Measurements from ENCODE around the gene F2.

The F2 gene

GRCh38 chr11:46747150-46747549 is 28.1 kb downstream of the F2 start:
- TF ChIP-seq, protein P1, sequence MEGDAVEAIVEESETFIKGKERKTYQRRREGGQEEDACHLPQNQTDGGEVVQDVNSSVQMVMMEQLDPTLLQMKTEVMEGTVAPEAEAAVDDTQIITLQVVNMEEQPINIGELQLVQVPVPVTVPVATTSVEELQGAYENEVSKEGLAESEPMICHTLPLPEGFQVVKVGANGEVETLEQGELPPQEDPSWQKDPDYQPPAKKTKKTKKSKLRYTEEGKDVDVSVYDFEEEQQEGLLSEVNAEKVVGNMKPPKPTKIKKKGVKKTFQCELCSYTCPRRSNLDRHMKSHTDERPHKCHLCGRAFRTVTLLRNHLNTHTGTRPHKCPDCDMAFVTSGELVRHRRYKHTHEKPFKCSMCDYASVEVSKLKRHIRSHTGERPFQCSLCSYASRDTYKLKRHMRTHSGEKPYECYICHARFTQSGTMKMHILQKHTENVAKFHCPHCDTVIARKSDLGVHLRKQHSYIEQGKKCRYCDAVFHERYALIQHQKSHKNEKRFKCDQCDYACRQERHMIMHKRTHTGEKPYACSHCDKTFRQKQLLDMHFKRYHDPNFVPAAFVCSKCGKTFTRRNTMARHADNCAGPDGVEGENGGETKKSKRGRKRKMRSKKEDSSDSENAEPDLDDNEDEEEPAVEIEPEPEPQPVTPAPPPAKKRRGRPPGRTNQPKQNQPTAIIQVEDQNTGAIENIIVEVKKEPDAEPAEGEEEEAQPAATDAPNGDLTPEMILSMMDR (IDR thresholded peaks at IDR 0.05; ENCODE audit: extremely low read depth, missing control alignments) = no peak
- no peak for DNase-seq (ENCODE audit: low spot score)

- TF ChIP-seq, protein P1 (IDR thresholded peaks at IDR 0.05; ENCODE audit: extremely low read depth, missing control alignments) = no peak
- DNase-seq (ENCODE audit: low spot score) = no peak
Measured at GRCh38 chr11:46755962-46756361, 36.9 kb downstream of the F2 start.

GRCh38 chr11:46759196-46759595 is 40.2 kb downstream of the F2 start:
- no peak for DNase-seq (ENCODE audit: low spot score)
- TF ChIP-seq, protein P1 (IDR thresholded peaks at IDR 0.05; ENCODE audit: extremely low read depth, missing control alignments) = no peak

GRCh38 chr11:46760429-46761128 is 41.6 kb downstream of the F2 start:
- TF ChIP-seq, protein P1 (IDR thresholded peaks at IDR 0.05; ENCODE audit: extremely low read depth, missing control alignments) = no peak
- no peak for DNase-seq (ENCODE audit: low spot score)

DNA sequence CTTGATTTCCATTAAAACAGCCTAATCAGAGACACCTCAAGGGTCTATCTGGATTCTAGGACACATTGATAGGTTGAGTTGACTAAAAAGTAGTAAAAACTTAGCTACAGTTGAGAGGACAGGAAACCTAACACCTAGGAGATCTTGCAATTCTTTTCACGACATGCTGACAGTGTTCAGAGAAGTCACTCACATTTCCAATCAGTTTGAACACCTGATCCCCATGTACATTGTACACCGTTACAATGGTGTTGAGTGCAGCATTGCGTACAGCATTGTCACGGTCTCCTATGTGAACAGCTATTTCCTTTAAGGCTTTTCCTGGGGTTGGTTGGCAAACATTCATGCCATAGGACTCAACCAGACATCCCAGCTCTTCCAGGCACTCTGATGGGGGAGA is 42.8 kb downstream of the F2 start:
- TF ChIP-seq, protein P1 (IDR thresholded peaks at IDR 0.05; ENCODE audit: extremely low read depth, missing control alignments) = no peak
- no peak for DNase-seq (ENCODE audit: low spot score)

- no peak for DNase-seq (ENCODE audit: low spot score)
- TF ChIP-seq, protein P1 (IDR thresholded peaks at IDR 0.05; ENCODE audit: extremely low read depth, missing control alignments) = no peak
Measured at GRCh38 chr11:46762248-46762647, 43.2 kb downstream of the F2 start.

GRCh38 chr11:46766656-46767055 is 47.6 kb downstream of the F2 start:
- DNase-seq (ENCODE audit: low spot score) = no peak
- TF ChIP-seq, protein P1 (IDR thresholded peaks at IDR 0.05; ENCODE audit: extremely low read depth, missing control alignments) = no peak

All from GM20000 (cell line).